ENCODE results near the gene COLGALT1.

COLGALT1 gene

DNA sequence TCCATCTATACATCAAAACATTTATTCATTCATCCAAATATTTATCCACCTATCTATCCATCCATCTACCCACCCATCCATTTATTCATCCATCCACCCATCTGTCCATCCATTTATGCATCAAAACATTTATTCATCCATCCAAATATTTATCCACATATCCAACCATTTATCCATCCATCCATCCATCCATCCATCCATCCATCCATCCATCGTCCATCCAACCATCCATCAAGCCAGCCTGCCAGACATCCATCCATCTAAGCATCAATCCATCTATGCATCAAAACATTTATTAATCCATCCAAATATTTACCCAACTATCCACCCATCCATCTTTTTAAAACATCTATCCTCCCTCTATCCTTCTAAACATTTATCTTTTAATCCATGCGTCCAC lies 70.5 kb downstream of the COLGALT1 start:
- no peak for DNase-seq

DNA sequence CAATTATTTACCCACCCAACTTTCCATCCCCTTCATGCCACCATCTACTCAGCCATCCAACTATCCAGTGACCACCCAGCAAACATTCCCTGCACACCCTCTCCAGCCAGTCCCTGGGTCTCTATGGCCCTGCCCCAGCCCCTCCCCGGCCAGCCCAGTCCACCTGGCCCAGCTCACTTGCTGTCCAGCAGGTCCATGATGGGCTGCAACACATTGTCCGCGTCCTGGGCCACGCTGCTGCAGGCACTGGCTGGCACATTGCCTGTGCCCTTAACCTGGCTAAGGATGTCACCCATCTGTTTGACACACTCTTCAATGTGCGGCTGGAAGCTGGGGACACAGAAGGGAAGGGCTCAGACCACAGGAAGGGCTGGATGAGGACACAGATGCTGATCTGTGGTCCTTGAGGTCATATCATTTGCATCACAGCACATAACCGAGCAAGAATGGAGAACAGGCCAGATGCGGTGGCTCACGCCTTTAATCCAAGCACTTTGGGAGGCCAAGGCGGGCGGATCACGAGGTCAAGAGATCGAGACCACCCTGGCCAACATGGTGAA lies 71.1 kb downstream of the COLGALT1 start:
- no peak for DNase-seq

DNA sequence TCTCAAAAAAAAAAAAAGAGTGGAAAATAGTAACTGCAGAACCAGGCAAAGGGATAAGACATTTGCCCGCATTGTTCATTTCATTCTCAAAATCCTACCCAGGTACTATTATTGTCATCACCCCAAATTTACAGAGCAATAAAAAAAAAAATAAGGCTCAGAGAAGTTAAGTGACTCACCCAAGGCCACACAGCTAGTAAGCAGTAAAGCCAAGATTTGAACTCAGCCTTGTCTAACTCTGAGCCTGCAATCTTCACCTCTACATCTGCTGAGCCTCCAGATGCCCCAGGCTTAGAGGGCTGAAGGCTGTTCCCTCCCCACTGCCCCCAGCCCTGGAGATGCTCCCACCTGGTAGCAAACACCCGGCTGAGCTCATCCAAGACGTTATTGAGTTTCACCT lies 71.7 kb downstream of the COLGALT1 start:
- no peak for DNase-seq

- DNase-seq = no peak
Observed at GRCh38 chr19:17627921-17628320, 72.5 kb downstream of the COLGALT1 start.

GRCh38 chr19:17629760-17630159 lies 74.3 kb downstream of the COLGALT1 start:
- DNase-seq = no peak

DNA sequence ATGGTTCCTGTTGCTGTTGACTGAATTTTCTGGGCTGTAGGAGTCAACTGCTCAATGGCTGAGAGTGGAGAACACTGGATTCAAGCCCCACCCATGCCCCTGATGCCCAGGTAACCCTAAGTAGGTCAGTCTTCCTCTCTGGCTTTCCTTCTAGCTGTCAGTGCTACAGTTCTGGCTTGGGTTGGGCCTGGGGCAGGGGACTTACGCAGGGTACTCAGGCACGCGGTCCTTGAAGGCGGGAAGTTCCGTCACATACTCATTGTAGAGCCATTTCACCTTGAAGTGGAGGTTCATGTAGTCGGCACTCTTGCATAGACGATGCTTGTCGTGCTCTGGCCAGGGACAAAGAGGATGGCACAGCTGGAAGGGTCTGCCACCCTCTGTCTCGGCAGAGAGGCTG lies 77.1 kb downstream of the COLGALT1 start:
- no peak for DNase-seq
